SHP77 (cell line): ENCODE data around the gene IKZF2.
"Not testable (repeated sequence)": the region's sequence is repeated elsewhere in the genome, so short reads cannot be mapped to it uniquely, and the experiment has no call there.

Source experiments
- DNase-seq, 2 experiments: peaks; one replicate each; lab custom pipeline; 2025; lab: John Stamatoyannopoulos, UW

The IKZF2 gene

GRCh38 chr2:213043566-213043965 is 107.8 kb downstream of the IKZF2 start:
- no peak for DNase-seq

GRCh38 chr2:213042262-213042661 is 109.2 kb downstream of the IKZF2 start:
- DNase-seq, result no peak

GRCh38 chr2:213036836-213037235 is 114.6 kb downstream of the IKZF2 start:
- DNase-seq, result no peak

- DNase-seq, result no peak
Measured at GRCh38 chr2:213034585-213034984, 116.8 kb downstream of the IKZF2 start.

GRCh38 chr2:213032607-213033006 is 118.8 kb downstream of the IKZF2 start:
- DNase-seq, result no peak

- DNase-seq, result no peak
Measured at GRCh38 chr2:213022987-213023386, 128.4 kb downstream of the IKZF2 start.

GRCh38 chr2:213021971-213022899 is 129.2 kb downstream of the IKZF2 start:
- no peak for DNase-seq

GRCh38 chr2:213020913-213021312 is 130.5 kb downstream of the IKZF2 start:
- DNase-seq, result not testable (repeated sequence)

- no peak for DNase-seq
Measured at GRCh38 chr2:213020268-213020667, 131.1 kb downstream of the IKZF2 start.

- no peak for DNase-seq
Measured at GRCh38 chr2:213019368-213019767, 132.0 kb downstream of the IKZF2 start.

- DNase-seq, result no peak
Measured at GRCh38 chr2:213018340-213018901, 133.0 kb downstream of the IKZF2 start.

GRCh38 chr2:213017404-213017803 is 134.0 kb downstream of the IKZF2 start:
- DNase-seq, result no peak

- DNase-seq, result no peak
Measured at GRCh38 chr2:213016984-213017351, 134.4 kb downstream of the IKZF2 start.

GRCh38 chr2:213016166-213016983 is 135.0 kb downstream of the IKZF2 start:
- DNase-seq, result no peak

- no peak for DNase-seq
Measured at GRCh38 chr2:213015387-213016165, 135.8 kb downstream of the IKZF2 start.

- DNase-seq, result no peak
Measured at GRCh38 chr2:213013979-213014378, 137.4 kb downstream of the IKZF2 start.

GRCh38 chr2:213011505-213011904 is 139.9 kb downstream of the IKZF2 start:
- no peak for DNase-seq

GRCh38 chr2:213010106-213010779 is 141.2 kb downstream of the IKZF2 start:
- no peak for DNase-seq

GRCh38 chr2:213007290-213007838 is 144.0 kb downstream of the IKZF2 start:
- no peak for DNase-seq

- no peak for DNase-seq
Measured at GRCh38 chr2:213004197-213004821, 147.1 kb downstream of the IKZF2 start.
